BLaER1 treated with 17β-estradiol and CSF1 and Interleukin-3, amounts not matched to agents 10 nM and 100 nM (cell line): Measurements from ENCODE around the gene MCC.

Experiments used
- H3K27ac ChIP-seq, 11 experiments: shearing (Covaris generic); formaldehyde crosslinking; 2 replicates each; pipeline ENCODE4 v1.8.1; 2022
- H3K27me3 ChIP-seq, 11 experiments: shearing (Covaris generic); formaldehyde crosslinking; 2 replicates each; pipeline ENCODE4 v1.8.1; 2022
- H3K36me3 ChIP-seq, 11 experiments: shearing (Covaris generic); formaldehyde crosslinking; 2 replicates each; pipeline ENCODE4 v1.8.1; 2022
- H3K4me1 ChIP-seq, 10 experiments: shearing (Covaris generic); formaldehyde crosslinking; 2 replicates each; pipeline ENCODE4 v1.8.1; 2022
- H3K4me2 ChIP-seq, 11 experiments: shearing (Covaris generic); formaldehyde crosslinking; 2 replicates each; pipeline ENCODE4 v1.8.1; 2022
- H3K4me3 ChIP-seq, 10 experiments: shearing (Covaris generic); formaldehyde crosslinking; 2 replicates each; pipeline ENCODE4 v1.8.1; 2022
- H3K9ac ChIP-seq, 11 experiments: shearing (Covaris generic); formaldehyde crosslinking; 2 replicates each; pipeline ENCODE4 v1.8.1; 2022
- H3K9me3 ChIP-seq, 11 experiments: shearing (Covaris generic); formaldehyde crosslinking; replicated peaks in 1 of 11; 2 replicates each; pipeline ENCODE4 v1.8.1; 2022
- H4K20me1 ChIP-seq, 11 experiments: shearing (Covaris generic); formaldehyde crosslinking; 2 replicates each; pipeline ENCODE4 v1.8.1; 2022
- Cebpa-rat ChIP-seq, 11 experiments: shearing (Covaris generic); IDR thresholded peaks; 2 replicates each; pipeline ENCODE4 v1.8.1; 2022

MCC gene

DNA sequence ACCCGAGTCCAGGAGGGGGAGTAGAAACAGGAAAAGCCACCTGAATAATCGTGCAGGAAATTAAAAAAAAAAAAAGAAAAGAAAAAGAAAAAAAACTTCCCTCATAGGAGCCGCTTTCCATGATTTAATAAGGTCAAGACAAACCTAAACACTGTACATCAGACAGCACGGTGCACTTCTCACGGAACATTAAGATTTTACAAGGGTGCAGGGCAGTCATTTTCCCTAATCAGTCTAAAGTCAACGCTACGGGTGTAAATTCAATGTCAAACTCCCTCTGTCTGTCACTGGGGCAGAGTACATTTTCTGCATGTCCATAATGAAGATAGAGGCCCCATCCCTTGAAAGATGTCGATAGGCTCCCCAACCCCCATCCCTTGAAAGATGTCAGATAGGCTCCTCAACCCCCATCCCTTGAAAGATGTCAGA, 193.1 kb downstream of the MCC start:
- H3K4me1 ChIP-seq, result peaks cover 6 to 23% (median 17%) of the 10 kb centered on the region in 10 experiments; a peak in 18 of 20 replicates
- no peak overlapping the region for H3K27ac ChIP-seq

DNA sequence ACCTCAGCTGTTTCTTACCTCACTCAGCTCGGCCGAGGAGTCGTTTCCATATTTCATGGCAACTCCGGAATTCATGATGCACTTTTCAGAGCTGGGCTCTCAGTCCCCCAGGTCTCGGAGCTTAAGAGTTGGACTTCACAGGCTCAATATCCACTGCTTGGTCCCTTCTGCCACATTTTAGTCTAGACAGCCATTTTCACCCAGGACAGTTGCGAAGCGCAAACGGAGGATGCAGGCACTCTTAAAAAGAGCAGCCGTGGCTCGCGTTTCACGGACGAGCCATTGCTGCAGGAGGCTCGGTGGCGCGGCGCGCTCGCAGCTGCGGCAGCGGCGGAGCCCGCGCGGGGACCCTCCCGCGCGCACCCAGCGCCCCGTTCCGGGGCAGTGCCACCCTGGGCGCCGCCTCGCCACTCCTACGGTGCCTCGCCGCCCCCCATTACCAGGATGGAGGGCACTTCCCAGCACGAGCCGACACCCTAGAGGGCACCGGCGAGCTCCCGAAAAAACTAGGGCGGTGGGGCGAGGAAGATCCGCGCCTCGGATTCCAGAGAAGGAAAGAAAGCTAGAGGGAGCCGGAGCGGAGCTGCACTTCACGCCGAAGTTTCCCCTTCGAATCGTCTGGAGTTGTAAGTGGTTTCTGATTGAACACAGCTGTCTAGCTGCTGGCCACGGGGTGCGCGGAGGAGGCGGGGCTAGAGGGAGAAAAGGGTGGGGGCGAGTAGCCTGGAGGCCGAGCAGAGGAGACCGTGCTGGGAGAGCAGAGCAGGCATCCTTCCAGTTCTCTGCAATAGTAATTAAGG, 193.7 kb downstream of the MCC start:
- peak overlapping the region; percentile 39 to 75 (median 69); a peak in 21 of 22 replicates for H3K9ac ChIP-seq
- peak overlapping the region; percentile 66 to 79 (median 72) for H3K4me3 ChIP-seq
- peak overlapping the region; percentile 95 to 99 (median 98) for H3K4me2 ChIP-seq
- H3K9me3 ChIP-seq, result peaks cover 0 to 5% (median 0%) of the 10 kb centered on the region in 11 experiments; a peak in 4 of 22 replicates
- peaks cover 35 to 70% (median 48%) of the 10 kb centered on the region in 11 experiments for H3K27me3 ChIP-seq
- peaks cover 0 to 20% (median 0%) of the 10 kb centered on the region in 11 experiments; a peak in 1 of 22 replicates for H4K20me1 ChIP-seq
- peaks cover 6 to 23% (median 17%) of the 10 kb centered on the region in 10 experiments; a peak in 18 of 20 replicates for H3K4me1 ChIP-seq
- H3K27ac ChIP-seq, result peak overlapping the region in 3 of 11 experiments; percentile 4 to 24 (median 19); a peak in 1 of 22 replicates
- TF ChIP-seq Cebpa-rat (IDR thresholded peaks at IDR 0.05), result no peak
- no peaks in the 10 kb centered on the region for H3K36me3 ChIP-seq

More for the DNA sequence above, 193.1 kb downstream of the MCC start:
- Histone ChIP-seq H3K9me3 (no peaks in the 10 kb centered on the region), H3K4me2 (peak overlapping the region; percentile 95 to 99 (median 98)), H4K20me1 (peaks cover 0 to 25% (median 0%) of the 10 kb centered on the region in 11 experiments; a peak in 1 of 22 replicates), H3K27me3 (peaks cover 35 to 70% (median 48%) of the 10 kb centered on the region in 11 experiments), H3K36me3 (no peaks in the 10 kb centered on the region), H3K9ac (peak overlapping the region in 10 of 11 experiments; percentile 56 to 75 (median 70); a peak in 16 of 22 replicates), H3K4me3 (peak overlapping the region; percentile 66 to 79 (median 72))
- TF ChIP-seq Cebpa-rat (IDR thresholded peaks at IDR 0.05), result no peak

DNA sequence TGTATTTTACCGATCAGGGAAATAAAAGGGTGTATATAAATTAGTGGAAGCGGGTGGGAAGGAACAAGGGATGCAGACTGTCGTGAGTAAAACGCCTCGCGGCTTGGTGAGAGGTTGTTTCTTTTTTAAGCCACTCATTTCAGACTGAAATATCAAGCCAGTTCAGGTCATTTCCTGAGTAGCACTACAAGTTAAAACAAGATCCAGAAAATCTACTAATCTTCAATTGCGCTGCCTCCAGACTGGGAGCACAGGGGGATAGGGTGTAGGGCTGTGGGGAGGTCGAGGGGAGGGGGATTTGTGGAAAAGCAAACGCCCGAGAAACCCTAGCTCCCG, 194.3 kb downstream of the MCC start:
- no peak for TF ChIP-seq Cebpa-rat (IDR thresholded peaks at IDR 0.05)
- Histone ChIP-seq H3K36me3 (no peaks in the 10 kb centered on the region), H3K4me1 (peaks cover 6 to 23% (median 17%) of the 10 kb centered on the region in 10 experiments; a peak in 18 of 20 replicates), H4K20me1 (peaks cover 0 to 20% (median 0%) of the 10 kb centered on the region in 11 experiments; a peak in 1 of 22 replicates), H3K9me3 (peaks cover 0 to 7% (median 0%) of the 10 kb centered on the region in 11 experiments; a peak in 4 of 22 replicates), H3K9ac (peak overlapping the region in 10 of 11 experiments; percentile 39 to 75 (median 70); a peak in 14 of 22 replicates), H3K27me3 (peaks cover 35 to 68% (median 48%) of the 10 kb centered on the region in 11 experiments), H3K4me3 (peak overlapping the region; percentile 66 to 79 (median 72)), H3K4me2 (peak overlapping the region; percentile 95 to 99 (median 98)), H3K27ac (no peak overlapping the region)

DNA sequence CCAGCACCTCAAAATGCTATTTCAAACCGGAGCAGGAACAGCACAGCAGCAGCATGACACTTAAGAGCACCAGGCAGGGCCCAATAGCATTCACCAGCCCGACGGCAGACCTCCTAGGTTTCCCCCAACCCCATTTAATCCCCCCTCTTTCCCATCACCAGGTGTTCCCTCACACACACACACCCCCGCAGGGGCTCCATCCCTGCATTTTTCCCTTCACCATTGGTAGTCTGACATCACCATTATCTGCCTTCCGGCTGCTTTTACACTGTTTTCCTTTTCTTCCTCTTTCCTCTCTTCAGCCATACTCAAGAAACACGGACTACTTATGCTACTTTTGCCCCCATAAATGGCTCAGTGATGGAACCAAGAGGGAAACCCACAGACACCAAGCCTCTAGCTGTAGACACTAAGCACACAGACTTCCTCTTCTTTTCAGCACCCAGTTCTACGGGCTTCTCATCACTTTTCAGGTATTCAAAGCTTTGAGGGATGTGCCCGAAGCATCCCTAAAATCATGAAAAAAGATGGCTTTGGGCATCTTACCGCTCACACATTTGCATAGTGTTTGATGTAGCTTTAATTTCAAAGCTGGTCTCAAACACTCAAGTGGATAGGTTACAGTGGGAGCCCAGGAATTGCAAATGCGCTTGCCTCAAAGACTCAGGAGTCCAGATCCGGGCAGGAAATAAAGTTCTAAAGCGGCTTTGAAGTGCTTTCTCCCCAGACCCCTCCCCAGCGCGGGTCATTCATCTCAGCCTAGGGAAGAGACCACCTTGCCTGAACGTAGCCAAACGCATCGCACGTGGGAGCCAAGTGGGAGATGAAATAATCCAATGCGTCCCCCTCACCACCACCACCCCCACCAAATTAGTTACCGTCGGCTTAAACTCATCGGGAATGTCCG, 194.9 kb downstream of the MCC start:
- H3K4me3 ChIP-seq, result peak overlapping the region; percentile 66 to 79 (median 72); a peak in 19 of 20 replicates
- peak overlapping the region in 3 of 11 experiments; percentile 66 to 69 (median 69); a peak in 4 of 22 replicates for H3K9ac ChIP-seq
- H3K27ac ChIP-seq, result no peak overlapping the region
- H3K4me1 ChIP-seq, result peaks cover 6 to 23% (median 17%) of the 10 kb centered on the region in 10 experiments; a peak in 18 of 20 replicates
- peaks cover 0 to 7% (median 0%) of the 10 kb centered on the region in 11 experiments; a peak in 4 of 22 replicates for H3K9me3 ChIP-seq
- H3K4me2 ChIP-seq, result peak overlapping the region; percentile 95 to 99 (median 98)
- peaks cover 0 to 20% (median 0%) of the 10 kb centered on the region in 11 experiments; a peak in 1 of 22 replicates for H4K20me1 ChIP-seq
- H3K27me3 ChIP-seq, result peaks cover 35 to 63% (median 48%) of the 10 kb centered on the region in 11 experiments
- H3K36me3 ChIP-seq, result no peaks in the 10 kb centered on the region
- no peak for TF ChIP-seq Cebpa-rat (IDR thresholded peaks at IDR 0.05)

DNA sequence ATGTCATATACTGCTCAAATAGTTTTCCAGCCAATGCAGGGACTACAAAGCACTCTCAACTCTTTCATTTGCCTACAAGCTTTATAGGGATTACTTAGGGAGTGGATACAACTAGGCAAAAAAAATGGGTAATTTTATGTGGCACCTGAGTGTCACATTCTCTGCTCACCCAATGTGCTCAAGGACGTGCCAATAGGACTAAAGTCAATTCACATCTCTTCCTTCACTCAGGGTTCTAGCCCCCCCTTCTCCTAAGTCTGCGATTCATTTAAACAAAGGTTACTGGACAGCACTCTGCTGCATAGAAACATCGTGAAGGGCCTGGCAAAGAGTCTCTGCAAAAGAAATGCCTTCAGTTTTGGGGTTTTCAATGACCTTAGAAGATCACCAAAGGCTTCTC, 195.8 kb downstream of the MCC start:
- H3K27me3 ChIP-seq, result peaks cover 35 to 58% (median 48%) of the 10 kb centered on the region in 11 experiments
- H3K4me2 ChIP-seq, result 0 out of 22 replicates have a peak overlapping the region, but pooled peaks of 1 of the 11 experiments have one; percentile 98
- no peak overlapping the region for H3K27ac ChIP-seq
- no peak overlapping the region for H3K4me3 ChIP-seq
- H3K4me1 ChIP-seq, result peaks cover 6 to 23% (median 17%) of the 10 kb centered on the region in 10 experiments; a peak in 18 of 20 replicates
- TF ChIP-seq Cebpa-rat (IDR thresholded peaks at IDR 0.05), result no peak
- H3K9ac ChIP-seq, result no peak overlapping the region
- H3K9me3 ChIP-seq, result peaks cover 0 to 7% (median 0%) of the 10 kb centered on the region in 11 experiments; a peak in 4 of 22 replicates
- H3K36me3 ChIP-seq, result no peaks in the 10 kb centered on the region
- H4K20me1 ChIP-seq, result peaks cover 0 to 20% (median 0%) of the 10 kb centered on the region in 11 experiments; a peak in 1 of 22 replicates

DNA sequence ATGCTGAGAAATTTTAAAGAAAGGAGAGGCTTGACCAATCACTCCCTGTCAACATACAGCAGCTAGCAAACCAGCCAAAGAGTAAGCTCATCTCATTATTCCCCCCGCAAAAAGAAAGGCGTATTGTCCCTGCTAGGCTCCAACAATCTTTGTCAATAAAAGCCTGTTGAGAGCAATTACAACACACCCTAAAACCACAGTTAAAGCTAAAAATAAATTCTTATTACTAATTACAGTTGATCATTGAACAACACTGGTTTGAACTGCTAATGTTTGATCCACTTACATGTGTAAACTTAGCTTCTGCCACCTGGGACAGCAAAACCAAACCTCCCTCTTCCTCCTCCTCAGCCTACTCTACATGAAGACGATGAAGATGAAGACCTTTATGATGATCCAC, 204.7 kb downstream of the MCC start:
- H4K20me1 ChIP-seq, result no peaks in the 10 kb centered on the region
- no peaks in the 10 kb centered on the region for H3K9me3 ChIP-seq
- H3K4me2 ChIP-seq, result no peak overlapping the region
- no peak overlapping the region for H3K27ac ChIP-seq
- peaks cover 0 to 23% (median 0%) of the 10 kb centered on the region in 10 experiments; a peak in 7 of 20 replicates for H3K4me1 ChIP-seq
- no peak overlapping the region for H3K4me3 ChIP-seq
- H3K9ac ChIP-seq, result no peak overlapping the region
- H3K27me3 ChIP-seq, result no peaks in the 10 kb centered on the region; a peak in 2 of 22 replicates
- no peak for TF ChIP-seq Cebpa-rat (IDR thresholded peaks at IDR 0.05)
- H3K36me3 ChIP-seq, result no peaks in the 10 kb centered on the region

DNA sequence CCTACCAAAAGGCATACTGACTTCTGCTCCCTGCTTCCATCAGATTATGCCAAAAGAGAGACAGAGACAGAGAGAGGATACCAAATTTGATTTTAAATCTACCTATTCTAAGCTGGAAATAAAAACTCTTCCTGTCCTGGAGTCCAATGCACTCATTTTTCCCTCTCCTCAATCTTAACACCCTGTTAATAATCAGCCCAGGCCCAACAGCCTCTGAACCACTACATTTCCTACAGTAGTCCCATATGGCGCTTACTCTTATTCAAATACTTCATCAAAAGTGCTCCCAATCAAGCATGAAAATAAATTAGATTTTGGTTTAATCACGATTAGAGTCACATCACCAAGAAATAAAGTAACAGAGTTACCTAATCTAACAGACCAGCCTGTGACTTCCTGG, 205.8 kb downstream of the MCC start:
- Histone ChIP-seq H3K4me3 (no peak overlapping the region), H3K4me2 (no peak overlapping the region), H3K4me1 (peaks cover 0 to 25% (median 0%) of the 10 kb centered on the region in 10 experiments; a peak in 7 of 20 replicates), H4K20me1 (no peaks in the 10 kb centered on the region), H3K9me3 (no peaks in the 10 kb centered on the region), H3K9ac (no peak overlapping the region), H3K36me3 (no peaks in the 10 kb centered on the region), H3K27ac (no peak overlapping the region), H3K27me3 (no peaks in the 10 kb centered on the region; a peak in 2 of 22 replicates)
- no peak for TF ChIP-seq Cebpa-rat (IDR thresholded peaks at IDR 0.05)

DNA sequence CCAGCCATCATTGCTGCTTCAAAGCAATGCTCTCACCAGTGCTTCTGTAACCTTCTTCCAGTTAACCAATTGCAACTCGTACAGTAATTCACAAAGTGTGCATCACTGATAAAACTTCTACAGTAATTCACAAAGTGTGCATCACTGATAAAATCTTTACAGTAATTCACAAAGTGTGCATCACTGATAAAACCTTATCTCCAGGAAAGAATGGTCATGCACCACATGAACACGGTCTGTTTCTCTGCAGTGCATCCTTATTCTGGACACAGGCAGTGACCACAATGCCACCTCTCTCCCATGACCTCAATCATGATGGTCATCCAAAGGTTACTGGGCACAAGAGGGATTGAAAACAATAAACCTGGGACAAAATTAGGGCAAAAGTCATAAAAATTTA, 207.1 kb downstream of the MCC start:
- no peak overlapping the region for H3K27ac ChIP-seq
- peak overlapping the region in 2 of 11 experiments; percentile 40 to 56; a peak in 1 of 22 replicates for H3K4me2 ChIP-seq

More for the DNA sequence above, 207.1 kb downstream of the MCC start:
- no peak overlapping the region for H3K4me3 ChIP-seq
- H3K27me3 ChIP-seq, result no peaks in the 10 kb centered on the region; a peak in 2 of 22 replicates
- no peak overlapping the region for H3K9ac ChIP-seq
- peaks cover 0 to 21% (median 0%) of the 10 kb centered on the region in 10 experiments; a peak in 7 of 20 replicates for H3K4me1 ChIP-seq
- no peaks in the 10 kb centered on the region for H3K36me3 ChIP-seq
- no peak for TF ChIP-seq Cebpa-rat (IDR thresholded peaks at IDR 0.05)
- H3K9me3 ChIP-seq, result no peaks in the 10 kb centered on the region
- no peaks in the 10 kb centered on the region for H4K20me1 ChIP-seq
